ENCODE data around the gene NR1D2.
A peak's percentile ranks its signal among the peaks of the same experiment; 100 is the strongest.

The NR1D2 gene

GRCh38 chr3:23926736-23927135 is 18.4 kb upstream of the NR1D2 start:
- no peak overlapping the region for H3K27ac ChIP-seq
- peak; percentile 12 to 23 for TF ChIP-seq CTCF (IDR thresholded peaks at IDR 0.05)
- H3K27me3 ChIP-seq = no peaks in the 10 kb centered on the region
- H3K4me3 ChIP-seq = no peak overlapping the region
- peaks cover 4 to 13% (median 7%) of the 10 kb centered on the region in 3 donors for H3K36me3 ChIP-seq
- no peaks in the 10 kb centered on the region for H3K9me3 ChIP-seq
- intact Hi-C loops (cut with DNase I; ENCODE audit: low total_unique reads) = no loop called here
- H3K4me1 ChIP-seq = no peaks in the 10 kb centered on the region
- DNase-seq = no peak

- Histone ChIP-seq H3K36me3 (no peaks in the 10 kb centered on the region), H3K27ac (no peak overlapping the region), H3K9me3 (no peaks in the 10 kb centered on the region), H3K27me3 (no peaks in the 10 kb centered on the region), H3K4me3 (no peak overlapping the region), H3K4me1 (no peaks in the 10 kb centered on the region)
- DNase-seq = no peak
- intact Hi-C loops (cut with DNase I; ENCODE audit: low total_unique reads) = no loop called here
- TF ChIP-seq CTCF (IDR thresholded peaks at IDR 0.05) = no peak
Observed at GRCh38 chr3:23928524-23928923, 16.6 kb upstream of the NR1D2 start.

GRCh38 chr3:23931597-23931996 is 13.5 kb upstream of the NR1D2 start:
- H3K9me3 ChIP-seq = no peaks in the 10 kb centered on the region
- no peak for TF ChIP-seq CTCF (IDR thresholded peaks at IDR 0.05)
- no peak overlapping the region for H3K27ac ChIP-seq
- intact Hi-C loops (cut with DNase I; ENCODE audit: low total_unique reads) = no loop called here
- DNase-seq = no peak
- H3K4me3 ChIP-seq = no peak overlapping the region
- no peaks in the 10 kb centered on the region for H3K4me1 ChIP-seq
- no peaks in the 10 kb centered on the region for H3K36me3 ChIP-seq
- H3K27me3 ChIP-seq = no peaks in the 10 kb centered on the region

DNA sequence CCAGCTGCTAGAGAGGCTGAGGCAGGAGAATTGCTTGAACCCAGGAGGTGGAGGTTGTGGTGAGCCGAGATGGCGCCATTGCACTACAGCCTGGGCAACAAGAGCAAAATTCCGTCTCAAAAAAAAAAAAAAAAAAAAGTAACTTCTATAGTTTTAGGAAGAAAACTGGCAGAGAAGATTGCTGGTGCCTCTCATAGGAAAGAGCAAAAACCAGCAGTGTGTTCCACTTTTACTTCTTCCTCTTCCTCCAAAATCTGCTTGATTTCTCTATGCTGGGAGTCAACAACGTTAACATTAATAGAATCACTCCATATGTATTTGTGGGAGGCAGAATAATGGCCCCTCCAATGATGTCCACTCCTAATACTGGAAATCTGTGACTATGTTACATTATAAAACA is 12.5 kb upstream of the NR1D2 start:
- Histone ChIP-seq H3K9me3 (no peaks in the 10 kb centered on the region), H3K27me3 (no peaks in the 10 kb centered on the region), H3K27ac (no peak overlapping the region), H3K4me1 (no peaks in the 10 kb centered on the region), H3K36me3 (no peaks in the 10 kb centered on the region), H3K4me3 (no peak overlapping the region)
- DNase-seq = no peak
- TF ChIP-seq CTCF (IDR thresholded peaks at IDR 0.05) = no peak
- intact Hi-C loops (cut with DNase I; ENCODE audit: low total_unique reads) = no loop called here

DNA sequence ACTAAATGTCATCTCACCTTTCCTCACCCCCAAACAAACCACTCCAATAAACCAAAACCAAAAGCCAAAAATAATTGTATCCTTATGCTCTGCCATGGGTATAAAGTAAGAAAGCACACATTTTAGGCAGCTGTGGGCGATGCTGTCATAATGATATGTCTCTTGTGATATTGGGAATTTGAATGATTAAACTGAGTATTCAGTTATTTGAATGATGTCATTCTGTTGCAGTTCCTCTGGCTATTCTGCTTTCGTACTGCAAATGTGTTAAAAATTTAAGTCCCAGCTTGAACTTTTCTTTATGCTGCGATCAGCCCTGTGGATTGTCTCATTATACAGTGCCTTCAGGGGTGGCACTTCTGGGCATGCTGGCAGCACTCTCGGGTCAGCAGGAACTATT is 10.8 kb upstream of the NR1D2 start:
- Histone ChIP-seq H3K4me1 (no peaks in the 10 kb centered on the region), H3K9me3 (peaks cover 0 to 3% (median 0%) of the 10 kb centered on the region in 3 donors), H3K36me3 (no peaks in the 10 kb centered on the region), H3K27ac (no peak overlapping the region), H3K27me3 (no peaks in the 10 kb centered on the region), H3K4me3 (no peak overlapping the region)
- no peak for TF ChIP-seq CTCF (IDR thresholded peaks at IDR 0.05)
- DNase-seq = no peak
- intact Hi-C loops (cut with DNase I; ENCODE audit: low total_unique reads) = no loop called here

- no peak for DNase-seq
- intact Hi-C loops (cut with DNase I; ENCODE audit: low total_unique reads) = no loop called here
- Histone ChIP-seq H3K27me3 (no peaks in the 10 kb centered on the region), H3K4me3 (no peak overlapping the region), H3K4me1 (no peaks in the 10 kb centered on the region), H3K27ac (no peak overlapping the region), H3K9me3 (peaks cover 0 to 3% (median 0%) of the 10 kb centered on the region in 3 donors), H3K36me3 (no peaks in the 10 kb centered on the region)
- no peak for TF ChIP-seq CTCF (IDR thresholded peaks at IDR 0.05)
Observed at GRCh38 chr3:23937296-23937695, 7.8 kb upstream of the NR1D2 start.

Measured in tibial artery (tissue), 4 donors.